ENCODE results near the gene MED29. TPM values are rescaled to one million over a fixed set of nuclear protein-coding genes. Genes with fewer than 3 reads are reported as not detected.
A peak's percentile ranks its signal among the peaks of the same experiment; 100 is the strongest.

The MED29 gene
- total and polyA plus RNA-seq, 2 of the 13 experiments (the other 11 are each of a cell fraction or from before 2014, with no cell fraction given), result 14.0 to 19.7 TPM

DNA sequence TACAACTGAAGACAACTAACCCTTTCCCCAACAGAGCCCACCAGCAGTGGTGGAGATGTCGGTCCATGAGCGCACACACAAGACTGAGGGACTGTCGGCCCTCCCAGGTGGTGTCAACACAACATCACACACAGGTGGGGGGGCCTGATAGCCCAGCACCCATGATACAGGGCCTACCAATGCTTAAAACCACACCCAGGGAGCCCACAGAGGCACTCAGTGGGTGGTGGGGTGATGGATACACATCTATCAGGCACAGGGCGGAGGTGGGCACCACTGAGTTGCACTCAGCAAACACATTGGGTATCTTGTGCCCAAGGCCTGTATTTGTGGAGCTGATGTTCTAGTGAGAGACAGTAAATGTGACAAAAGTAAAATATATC, 8.5 kb downstream of the MED29 start (continued):
- TF ChIP-seq HMGXB4 (CRISPR knock-in tag; IDR thresholded peaks at IDR 0.05; ENCODE audit: borderline replicate concordance in 1 of 2, low read depth in 1 of 2) (0 out of 4 replicates have a peak, but pooled peaks of 1 of the 2 experiments have one; percentile 13), IKZF4 (CRISPR knock-in tag; IDR thresholded peaks at IDR 0.05; ENCODE audit: borderline replicate concordance, low read depth, not compliant biosample characterization) (no peak), ZNF768 (CRISPR knock-in tag; IDR thresholded peaks at IDR 0.05) (no peak), SUZ12 (IDR thresholded peaks at IDR 0.05; ENCODE audit: low read depth, low read length) (no peak), IRF9 (CRISPR knock-in tag; IDR thresholded peaks at IDR 0.05; ENCODE audit: borderline replicate concordance) (0 out of 2 replicates have a peak, but pooled peaks have one; percentile 27), KLF9 (CRISPR knock-in tag; IDR thresholded peaks at IDR 0.05; ENCODE audit: low read depth) (no peak), ZNF333 (CRISPR knock-in tag; IDR thresholded peaks at IDR 0.05; ENCODE audit: borderline replicate concordance) (no peak), ZNF562 (CRISPR knock-in tag; IDR thresholded peaks at IDR 0.05; ENCODE audit: borderline replicate concordance) (no peak), ZNF335 (CRISPR knock-in tag; IDR thresholded peaks at IDR 0.05) (no peak), CHD4 (IDR thresholded peaks at IDR 0.05; ENCODE audit: borderline replicate concordance, low read length) (0 out of 2 replicates have a peak, but pooled peaks have one; percentile 1), FOXP4 (CRISPR knock-in tag; IDR thresholded peaks at IDR 0.05) (no peak), ZNF788 (CRISPR knock-in tag; IDR thresholded peaks at IDR 0.05; ENCODE audit: borderline replicate concordance) (no peak)

All from HepG2 (cell line).